ENCODE results near the gene HES5. TPM values are rescaled to one million over a fixed set of nuclear protein-coding genes. Genes with fewer than 3 reads are reported as not detected.

The HES5 gene
- total and polyA plus RNA-seq, 2 experiments from 2014 or later = 0.16 to 0.21 TPM

GRCh38 chr1:2512862-2513421 lies 17.1 kb downstream of the HES5 start:
- no peak for TF ChIP-seq EZH2 (IDR thresholded peaks at IDR 0.05; ENCODE audit: low read depth, unreplicated experiment)
- no peak for TF ChIP-seq ETS1 (IDR thresholded peaks at IDR 0.05)
- TF ChIP-seq CREB1 (CRISPR knock-in tag; IDR thresholded peaks at IDR 0.05; ENCODE audit: low read depth) = no peak
- TF ChIP-seq EZH2phosphoT487 (IDR thresholded peaks at IDR 0.05; ENCODE audit: unreplicated experiment) = no peak
- TF ChIP-seq CTCF (conservative IDR thresholded peaks at IDR 0.05; ENCODE audit: low read depth in 2 of 2) = no peak
- no peak for TF ChIP-seq ZNF462 (CRISPR knock-in tag; IDR thresholded peaks at IDR 0.05)
- TF ChIP-seq NANOG (IDR thresholded peaks at IDR 0.05; ENCODE audit: borderline replicate concordance) = no peak
- H3K9me3 Mint-ChIP-seq = no peaks in the 10 kb centered on the region
- Histone ChIP-seq H3K27ac (ENCODE audit: low read depth) (no peak overlapping the region), H3K9me2 (ENCODE audit: insufficient read depth) (no peaks in the 10 kb centered on the region), H4K20me1 (replicated peaks; ENCODE audit: insufficient read depth) (no peaks in the 10 kb centered on the region; the same call in 1 of the 2 replicates), H3F3A (replicated peaks; ENCODE audit: low read depth) (no peaks in the 10 kb centered on the region), H3K36me3 (ENCODE audit: insufficient read depth) (no peaks in the 10 kb centered on the region; the same call in 1 of the 2 replicates), H3K27me3 (ENCODE audit: insufficient read depth) (no peaks in the 10 kb centered on the region), H2AFZ (no peak overlapping the region), H3K79me2 (replicated peaks; ENCODE audit: insufficient read depth) (no peaks in the 10 kb centered on the region), H3K4me2 (no peak overlapping the region), H3K4me3 (no peak overlapping the region), H3K4me1 (ENCODE audit: insufficient read depth) (no peaks in the 10 kb centered on the region)
- DNase-seq (ENCODE audit: low spot score) (no peak), ATAC-seq (no peak)
- no peaks in the 10 kb centered on the region for H3K4me1 Mint-ChIP-seq
- H3K27ac Mint-ChIP-seq = no peak overlapping the region
- peaks cover 3% of the 10 kb centered on the region for H3K27me3 Mint-ChIP-seq (ENCODE audit: insufficient read depth, low read depth, poor library complexity)
- H3K4me3 Mint-ChIP-seq = no peak overlapping the region
- peaks cover 27% of the 10 kb centered on the region for H3K36me3 Mint-ChIP-seq (ENCODE audit: low read depth)
